DND-41 (cell line): ENCODE measurements around the gene CATSPER4.

Source experiments
- CTCF ChIP-seq: IDR thresholded peaks from 2 replicates; pipeline ENCODE4 v1.5.1; 2012; ENCODE audit warnings: borderline replicate concordance, low read length, moderate library complexity, mild to moderate bottlenecking; ENCODE audit not compliant: poor library complexity, severe bottlenecking; ENCODE audit errors: extremely low read depth
- EZH2 ChIP-seq: IDR thresholded peaks from 3 replicates; pipeline ENCODE4 v1.6.1; 2012; ENCODE audit warnings: borderline replicate concordance, low read depth, mild to moderate bottlenecking, moderate library complexity, low read length, inconsistent platforms; ENCODE audit not compliant: severe bottlenecking

- TF ChIP-seq CTCF (no peak), EZH2 (no peak)
Observed at GRCh38 chr1:26181586-26182382, 8.6 kb upstream of the CATSPER4 start.
